Measurements from ENCODE around the gene IVD. TPM values are rescaled to one million over a fixed set of nuclear protein-coding genes. Genes with fewer than 3 reads are reported as not detected.

IVD gene
- total and polyA plus RNA-seq, 2 donors from 2014 or later, result 76.9 to 83.0 TPM

DNA sequence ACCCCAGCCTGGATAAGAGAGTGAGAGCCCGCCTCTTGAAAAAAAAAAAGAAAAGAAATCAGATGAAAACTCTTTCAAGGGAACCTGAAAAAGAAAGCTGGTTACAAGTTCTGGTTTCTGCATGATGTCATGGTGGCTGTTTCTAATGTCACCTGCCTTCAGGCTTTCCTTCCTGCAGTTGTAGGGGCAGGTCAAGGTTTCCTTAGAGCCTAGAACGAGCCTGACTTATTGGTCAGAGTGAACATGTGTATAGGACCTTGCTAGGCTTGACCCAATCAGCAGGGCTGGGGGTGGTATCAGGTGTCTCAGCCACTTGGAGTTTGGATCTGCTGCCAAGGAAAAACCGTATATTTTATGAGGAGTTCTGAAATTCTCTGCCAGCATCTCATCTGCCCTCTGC lies 3.8 kb downstream of the IVD start:
- Histone ChIP-seq H3K9me3 (ENCODE audit: control insufficient read depth in 2 of 3, insufficient read depth in 1 of 3, low read length in 3 of 3) (no peaks in the 10 kb centered on the region), H3K4me1 (ENCODE audit: control insufficient read depth in 2 of 3, insufficient read depth in 2 of 3, low read depth in 1 of 3, low read length in 3 of 3) (peaks cover 0 to 20% (median 0%) of the 10 kb centered on the region in 3 donors), H3K4me3 (ENCODE audit: low read length in 3 of 3) (no peak overlapping the region), H3K27ac (ENCODE audit: low read depth in 2 of 2, low read length in 2 of 2) (no peak overlapping the region), H3K9ac (ENCODE audit: low read length in 3 of 3) (no peak overlapping the region), H3K36me3 (ENCODE audit: control insufficient read depth in 2 of 3, insufficient read depth in 3 of 3, low read length in 3 of 3) (peaks cover 4 to 25% (median 24%) of the 10 kb centered on the region in 3 donors), H3K27me3 (ENCODE audit: control insufficient read depth, insufficient read depth, low read length) (no peaks in the 10 kb centered on the region)
- DNase-seq, result no peak
- TF ChIP-seq, protein P1, sequence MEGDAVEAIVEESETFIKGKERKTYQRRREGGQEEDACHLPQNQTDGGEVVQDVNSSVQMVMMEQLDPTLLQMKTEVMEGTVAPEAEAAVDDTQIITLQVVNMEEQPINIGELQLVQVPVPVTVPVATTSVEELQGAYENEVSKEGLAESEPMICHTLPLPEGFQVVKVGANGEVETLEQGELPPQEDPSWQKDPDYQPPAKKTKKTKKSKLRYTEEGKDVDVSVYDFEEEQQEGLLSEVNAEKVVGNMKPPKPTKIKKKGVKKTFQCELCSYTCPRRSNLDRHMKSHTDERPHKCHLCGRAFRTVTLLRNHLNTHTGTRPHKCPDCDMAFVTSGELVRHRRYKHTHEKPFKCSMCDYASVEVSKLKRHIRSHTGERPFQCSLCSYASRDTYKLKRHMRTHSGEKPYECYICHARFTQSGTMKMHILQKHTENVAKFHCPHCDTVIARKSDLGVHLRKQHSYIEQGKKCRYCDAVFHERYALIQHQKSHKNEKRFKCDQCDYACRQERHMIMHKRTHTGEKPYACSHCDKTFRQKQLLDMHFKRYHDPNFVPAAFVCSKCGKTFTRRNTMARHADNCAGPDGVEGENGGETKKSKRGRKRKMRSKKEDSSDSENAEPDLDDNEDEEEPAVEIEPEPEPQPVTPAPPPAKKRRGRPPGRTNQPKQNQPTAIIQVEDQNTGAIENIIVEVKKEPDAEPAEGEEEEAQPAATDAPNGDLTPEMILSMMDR (IDR thresholded peaks at IDR 0.05; ENCODE audit: borderline replicate concordance, extremely low read depth, insufficient read depth), result no peak
- no peak for FAIRE-seq
- intact Hi-C loops (cut with DNase I), result no loop called here

DNA sequence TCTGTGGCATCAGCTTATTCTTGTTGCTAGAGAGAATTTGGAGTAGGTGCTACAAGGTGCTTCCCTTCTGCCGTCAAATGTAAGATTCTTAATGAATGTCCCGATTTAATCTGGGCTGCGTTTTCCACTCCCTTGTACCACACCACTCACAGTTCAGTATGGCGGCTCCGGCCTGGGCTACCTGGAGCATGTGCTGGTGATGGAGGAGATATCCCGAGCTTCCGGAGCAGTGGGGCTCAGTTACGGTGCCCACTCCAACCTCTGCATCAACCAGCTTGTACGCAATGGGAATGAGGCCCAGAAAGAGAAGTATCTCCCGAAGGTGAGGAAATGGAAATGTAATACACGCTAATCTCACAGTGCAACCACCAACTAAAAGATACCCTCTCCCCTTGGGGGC lies 4.9 kb downstream of the IVD start:
- H3K27ac ChIP-seq (ENCODE audit: low read depth in 2 of 2, low read length in 2 of 2), result no peak overlapping the region
- peaks cover 6 to 36% (median 29%) of the 10 kb centered on the region in 3 donors for H3K36me3 ChIP-seq (ENCODE audit: control insufficient read depth in 2 of 3, insufficient read depth in 3 of 3, low read length in 3 of 3)
- no peak overlapping the region for H3K4me3 ChIP-seq (ENCODE audit: low read length in 3 of 3)
- no peaks in the 10 kb centered on the region for H3K9me3 ChIP-seq (ENCODE audit: control insufficient read depth in 2 of 3, insufficient read depth in 1 of 3, low read length in 3 of 3)
- no peaks in the 10 kb centered on the region for H3K27me3 ChIP-seq (ENCODE audit: control insufficient read depth, insufficient read depth, low read length)
- DNase-seq (no peak), FAIRE-seq (no peak)
- TF ChIP-seq, protein P1 (IDR thresholded peaks at IDR 0.05; ENCODE audit: borderline replicate concordance, extremely low read depth, insufficient read depth), result no peak
- H3K9ac ChIP-seq (ENCODE audit: low read length in 3 of 3), result no peak overlapping the region
- H3K4me1 ChIP-seq (ENCODE audit: control insufficient read depth in 2 of 3, insufficient read depth in 2 of 3, low read depth in 1 of 3, low read length in 3 of 3), result peaks cover 0 to 16% (median 0%) of the 10 kb centered on the region in 3 donors
- intact Hi-C loops (cut with DNase I), result no loop called here

DNA sequence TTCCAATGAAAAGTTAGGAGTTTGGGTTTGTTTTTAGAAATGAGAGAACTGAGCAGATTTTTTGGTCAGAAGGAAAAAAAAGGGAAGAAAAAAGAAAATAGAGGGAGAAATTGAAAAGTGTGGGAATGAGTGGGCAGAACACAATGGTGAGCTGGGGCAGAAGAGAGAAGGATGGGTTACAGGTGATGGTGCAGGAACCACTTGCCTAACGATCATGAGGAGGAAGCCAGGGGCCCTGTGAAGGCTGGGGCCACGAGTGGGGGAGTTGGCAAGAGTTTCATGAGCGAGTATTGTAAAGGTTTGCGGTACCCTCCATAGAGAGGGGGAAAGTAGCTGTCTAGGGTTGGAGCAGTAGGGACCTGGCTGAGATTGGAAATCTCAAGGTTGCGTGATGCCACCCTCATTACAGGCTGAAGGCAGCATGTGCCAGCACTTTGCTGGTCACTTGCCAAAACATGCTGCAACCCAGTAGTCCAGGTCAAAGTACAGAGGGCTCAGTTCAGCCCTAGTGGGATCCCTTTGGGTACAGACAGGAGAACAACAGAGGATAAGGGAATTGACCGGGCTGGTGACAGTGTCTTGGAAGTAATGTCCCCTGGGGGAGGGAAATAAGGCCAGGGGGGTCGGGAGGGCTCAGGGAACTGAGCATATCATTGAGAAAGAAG lies 6.6 kb downstream of the IVD start:
- FAIRE-seq (no peak), DNase-seq (no peak)
- TF ChIP-seq, protein P1 (IDR thresholded peaks at IDR 0.05; ENCODE audit: borderline replicate concordance, extremely low read depth, insufficient read depth), result no peak
- peaks cover 10 to 45% (median 35%) of the 10 kb centered on the region in 3 donors for H3K36me3 ChIP-seq (ENCODE audit: control insufficient read depth in 2 of 3, insufficient read depth in 3 of 3, low read length in 3 of 3)
- H3K27ac ChIP-seq (ENCODE audit: low read depth in 2 of 2, low read length in 2 of 2), result no peak overlapping the region
- peaks cover 0 to 6% (median 0%) of the 10 kb centered on the region in 3 donors for H3K4me1 ChIP-seq (ENCODE audit: control insufficient read depth in 2 of 3, insufficient read depth in 2 of 3, low read depth in 1 of 3, low read length in 3 of 3)
- H3K9me3 ChIP-seq (ENCODE audit: control insufficient read depth in 2 of 3, insufficient read depth in 1 of 3, low read length in 3 of 3), result no peaks in the 10 kb centered on the region
- H3K9ac ChIP-seq (ENCODE audit: low read length in 3 of 3), result no peak overlapping the region
- no peak overlapping the region for H3K4me3 ChIP-seq (ENCODE audit: low read length in 3 of 3)
- no peaks in the 10 kb centered on the region for H3K27me3 ChIP-seq (ENCODE audit: control insufficient read depth, insufficient read depth, low read length)
- intact Hi-C loops (cut with DNase I), result no loop called here
